ENCODE results near the gene LRCOL1.

LRCOL1 gene

DNA sequence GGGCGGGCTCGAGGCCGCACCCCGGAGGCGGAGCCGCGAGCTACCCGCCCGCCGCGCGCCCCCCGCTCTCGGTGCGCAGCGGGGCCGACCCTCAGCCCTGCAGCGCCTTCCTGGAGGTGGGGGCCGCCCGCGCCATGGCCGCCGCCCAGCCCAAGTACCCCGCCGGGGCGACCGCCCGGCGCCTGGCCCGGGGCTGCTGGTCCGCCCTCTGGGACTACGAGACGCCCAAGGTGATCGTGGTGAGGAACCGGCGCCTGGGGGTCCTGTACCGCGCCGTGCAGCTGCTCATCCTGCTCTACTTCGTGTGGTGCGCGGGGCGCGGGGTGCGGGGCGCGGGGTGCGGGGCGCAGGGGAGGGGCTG, 8.3 kb upstream of the LRCOL1 start, which contains the start of gene P2RX2:
TSS of gene P2RX2 (plus strand) at position 94 of the 361 bp plus-strand sequence. CDS start at position 135, 41 bp downstream.
- no peak for DNase-seq

DNA sequence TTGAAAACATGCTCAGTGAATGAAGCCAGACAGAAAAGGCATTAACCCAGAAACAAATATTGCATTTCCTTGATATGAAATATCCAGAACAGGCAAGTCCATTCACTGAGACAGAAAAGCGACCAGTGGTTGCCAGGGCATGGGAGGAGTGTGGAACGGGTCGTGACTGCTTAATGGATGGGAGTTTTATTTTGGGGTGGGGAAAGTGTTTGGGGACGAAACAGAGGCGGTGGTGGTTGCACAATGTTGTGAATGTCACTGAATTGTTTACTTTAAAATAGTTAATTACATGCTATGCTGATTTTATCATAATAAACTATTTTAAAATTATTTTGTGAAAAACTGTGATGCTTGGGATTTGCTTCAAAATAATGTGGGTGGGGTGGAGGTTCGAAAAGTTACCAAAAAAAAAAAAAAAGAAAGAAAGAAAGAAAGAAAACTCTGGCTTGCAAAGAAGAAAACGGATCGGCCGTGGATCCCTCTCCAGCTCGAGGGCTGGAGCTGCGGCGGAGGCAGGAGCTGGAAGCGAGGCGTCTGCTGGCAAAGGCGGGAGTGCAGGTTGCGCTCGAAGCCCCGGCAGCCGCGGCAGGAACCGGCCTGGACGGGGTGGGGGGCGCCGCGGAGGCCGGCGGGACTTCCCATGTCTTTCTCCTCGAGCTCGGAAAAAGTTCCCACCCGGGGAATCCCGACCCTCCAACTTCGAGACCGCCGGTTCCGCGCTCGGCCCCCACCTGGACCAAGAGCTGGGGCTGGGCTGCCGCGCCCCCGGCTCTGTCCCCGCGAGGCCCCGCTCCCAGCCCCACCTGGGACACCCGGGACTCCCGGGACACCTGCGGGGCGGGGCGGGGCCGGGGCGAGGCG, 7.7 kb upstream of the LRCOL1 start:
- DNase-seq, result no peak

DNA sequence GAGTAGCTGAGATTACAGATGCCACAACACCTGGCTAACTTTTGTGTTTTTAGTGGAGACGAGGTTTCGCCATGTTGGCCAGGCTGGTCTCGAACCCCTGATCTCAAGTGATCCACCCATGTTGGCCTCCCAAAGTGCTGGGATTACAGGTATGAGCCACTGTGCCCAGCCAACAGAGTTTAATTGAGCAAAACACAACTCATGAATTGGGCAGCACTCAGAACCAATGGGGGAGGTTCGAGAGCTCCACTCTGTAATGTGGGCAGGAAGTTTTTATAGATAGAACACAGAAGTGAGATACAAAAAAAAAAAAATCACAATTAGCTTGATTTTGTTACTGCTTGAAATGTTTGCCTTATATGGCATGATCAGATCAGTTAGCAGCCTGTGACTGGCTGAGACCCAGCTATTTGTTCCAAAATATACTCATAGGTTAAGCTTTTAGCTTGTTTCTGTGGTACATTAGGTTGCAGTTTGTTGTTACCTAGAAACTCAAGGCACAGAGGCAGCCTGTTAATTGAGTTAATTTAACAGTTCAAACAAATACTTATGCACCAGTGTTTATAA, 6.8 kb upstream of the LRCOL1 start:
- DNase-seq, result no peak

DNA sequence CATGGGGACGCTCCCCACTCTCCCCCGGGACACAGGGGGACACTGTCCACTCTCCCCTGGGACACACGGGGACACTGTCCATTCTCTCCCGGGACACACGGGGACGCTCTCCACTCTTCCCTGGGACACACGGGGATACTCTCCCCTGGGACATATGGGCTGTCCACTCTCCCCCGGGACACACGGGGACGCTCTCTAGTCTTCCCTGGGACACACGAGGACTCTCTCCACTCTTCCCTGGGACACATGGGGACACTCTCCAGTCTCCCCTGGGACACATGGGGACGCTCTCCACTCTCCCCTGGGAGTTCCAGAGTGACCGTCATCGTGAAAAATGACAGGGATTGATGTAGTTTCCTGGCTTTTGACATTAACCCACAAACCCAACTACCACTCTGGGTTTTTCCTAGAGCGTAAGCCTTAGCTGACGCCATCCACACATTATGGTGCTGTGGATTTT, 5.2 kb upstream of the LRCOL1 start:
- no peak for DNase-seq

DNA sequence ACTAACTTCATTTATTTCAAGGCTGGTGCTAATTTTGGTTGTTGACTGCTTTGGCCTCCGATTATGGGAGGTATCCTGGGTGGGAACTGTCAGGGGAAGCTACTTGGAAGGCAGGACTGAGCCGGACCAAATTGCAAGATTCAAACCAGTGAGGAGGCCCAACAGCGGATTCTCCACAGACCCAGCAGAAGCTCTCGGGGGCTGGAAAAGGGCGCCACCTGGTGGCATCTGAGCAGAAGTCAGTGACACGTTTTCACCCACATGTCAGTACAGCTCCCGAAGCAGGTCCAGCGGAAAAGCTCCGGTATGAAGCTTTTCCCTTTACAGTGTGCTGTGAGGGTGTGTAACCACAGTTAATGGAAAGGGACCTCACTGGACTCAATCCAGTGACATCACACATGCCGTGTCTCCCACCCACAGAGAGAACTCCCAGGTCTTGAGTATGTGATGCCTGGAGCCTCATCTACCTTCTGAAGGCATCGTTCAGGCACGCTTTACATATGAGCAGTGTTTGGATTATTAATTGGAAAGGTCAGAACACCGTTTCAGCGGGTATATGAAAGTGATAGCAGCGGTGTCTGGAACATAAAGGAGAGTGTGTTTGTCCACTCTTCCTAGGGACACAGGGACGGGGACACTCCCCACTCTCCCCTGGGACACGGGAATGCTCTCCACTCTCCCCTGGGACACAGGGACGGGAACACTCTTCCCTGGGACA, 4.6 kb upstream of the LRCOL1 start:
- peak; percentile 68 for DNase-seq

DNA sequence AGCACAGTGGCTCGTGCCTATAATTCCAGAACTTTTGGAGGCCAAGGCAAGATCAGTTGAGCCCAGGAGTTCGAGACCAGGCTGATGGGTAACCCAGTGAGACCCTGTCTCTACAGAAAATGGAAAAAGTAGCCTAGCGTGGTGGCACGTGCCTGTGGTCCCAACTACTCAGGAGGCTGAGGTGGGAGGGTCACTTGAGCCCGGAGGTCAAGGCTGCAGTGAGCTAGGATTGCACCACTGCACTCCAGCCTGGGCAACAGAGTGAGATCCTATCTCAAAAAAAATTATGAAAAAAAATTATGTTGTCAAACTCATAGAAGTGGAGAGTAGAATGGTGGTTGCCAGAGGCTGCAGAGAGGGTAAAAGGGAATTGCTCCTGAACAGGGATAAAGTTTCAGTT, 3.6 kb upstream of the LRCOL1 start:
- DNase-seq, result no peak

DNA sequence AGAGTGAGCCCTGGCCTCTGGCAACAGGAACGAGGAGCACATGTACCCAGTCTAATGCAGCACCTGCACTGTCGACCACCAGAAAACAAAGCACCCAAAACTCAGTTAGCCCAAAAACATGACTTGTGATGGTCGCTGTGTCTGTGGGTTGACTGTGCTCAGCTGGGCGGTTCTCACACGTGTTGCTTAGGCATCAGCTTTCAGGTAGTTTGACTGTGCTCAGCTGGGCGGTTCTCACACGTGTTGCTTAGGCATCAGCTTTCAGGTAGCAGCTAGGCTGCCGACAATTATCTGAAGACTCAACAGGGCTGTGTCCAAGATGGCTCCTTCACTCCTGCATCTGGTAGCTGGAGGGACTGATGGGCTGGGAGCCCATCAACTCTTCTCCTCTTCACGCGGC, 1.2 kb upstream of the LRCOL1 start:
- no peak for DNase-seq

DNA sequence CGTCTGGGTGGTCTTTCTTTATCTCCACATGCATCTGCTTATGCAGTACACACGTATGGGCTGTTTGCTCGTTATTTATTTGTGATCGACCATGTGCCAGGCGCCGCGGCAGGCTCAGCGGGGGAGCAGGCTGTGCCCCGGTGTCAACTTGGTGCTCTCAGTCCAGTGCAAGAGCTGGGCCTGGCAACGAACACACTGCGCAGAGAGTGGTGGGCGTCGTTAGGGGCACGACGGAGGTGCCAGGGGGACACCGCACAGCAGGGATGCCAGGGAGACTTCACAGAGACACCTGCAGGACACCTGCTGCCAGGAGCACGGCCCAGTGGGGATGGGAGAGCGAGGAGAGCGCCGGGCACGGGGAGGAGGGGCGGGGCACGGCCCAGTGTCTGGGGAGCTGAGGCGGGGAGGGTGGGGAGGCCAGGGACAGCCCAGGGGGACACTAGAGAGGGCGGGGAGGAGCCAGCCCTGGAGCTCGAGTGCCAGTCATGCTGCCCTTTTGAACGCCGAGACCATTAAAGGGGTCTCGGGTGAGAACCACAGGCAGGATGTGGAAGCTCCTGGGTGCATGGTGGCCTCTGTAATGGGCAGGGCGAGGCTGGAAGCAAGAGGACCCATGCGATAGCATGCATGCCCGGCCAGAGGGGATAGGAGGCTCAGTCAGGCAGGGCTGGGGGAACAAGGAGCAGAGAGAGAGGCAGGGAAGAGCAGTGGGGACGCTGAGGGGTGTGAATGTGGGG, 652 bp upstream of the LRCOL1 start:
- DNase-seq, result no peak

DNA sequence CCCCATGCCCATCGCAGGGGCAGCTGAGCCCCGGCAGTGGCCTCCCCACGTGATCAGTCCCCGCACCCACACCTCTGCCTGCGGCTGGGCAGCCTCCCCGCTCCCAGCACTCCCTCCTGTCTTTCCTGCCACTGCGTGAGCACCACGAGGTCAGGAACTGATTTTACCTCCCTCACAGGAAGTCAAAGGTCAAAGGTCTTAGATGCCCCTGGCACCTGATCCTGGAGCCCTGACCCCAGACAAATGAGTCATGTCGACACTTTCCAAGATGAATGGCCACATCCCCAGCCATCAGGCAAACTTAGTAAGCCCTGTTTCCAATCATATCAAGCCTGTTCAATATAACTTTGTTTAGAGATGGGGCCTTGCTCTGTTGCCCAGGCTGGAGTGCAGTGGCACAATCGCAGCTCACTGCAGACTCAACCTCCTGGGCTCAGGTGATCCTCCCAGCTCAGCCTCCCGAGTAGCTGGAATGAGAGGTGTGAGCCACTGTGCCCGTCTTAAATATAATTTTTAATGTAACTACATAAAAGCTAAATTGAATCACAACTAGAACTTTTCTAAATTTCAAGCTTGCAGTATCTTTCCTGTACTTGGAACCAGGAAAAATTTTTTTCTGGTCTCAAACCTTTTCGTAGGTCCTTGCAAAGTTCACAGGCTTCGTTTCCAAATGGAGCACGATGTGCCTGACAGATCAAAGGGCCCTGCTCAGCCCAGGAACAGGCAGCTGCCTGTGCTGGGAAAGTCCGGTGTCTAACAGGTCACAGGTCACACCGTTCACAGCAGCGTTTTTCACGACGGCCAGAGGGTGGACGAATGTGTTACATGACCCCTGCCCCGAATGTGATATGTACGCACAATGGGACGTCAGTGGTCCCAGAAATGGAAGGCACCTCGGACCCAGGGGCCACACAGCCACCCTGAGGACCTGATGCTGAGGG, 1.9 kb downstream of the LRCOL1 start:
- no peak for DNase-seq

DNA sequence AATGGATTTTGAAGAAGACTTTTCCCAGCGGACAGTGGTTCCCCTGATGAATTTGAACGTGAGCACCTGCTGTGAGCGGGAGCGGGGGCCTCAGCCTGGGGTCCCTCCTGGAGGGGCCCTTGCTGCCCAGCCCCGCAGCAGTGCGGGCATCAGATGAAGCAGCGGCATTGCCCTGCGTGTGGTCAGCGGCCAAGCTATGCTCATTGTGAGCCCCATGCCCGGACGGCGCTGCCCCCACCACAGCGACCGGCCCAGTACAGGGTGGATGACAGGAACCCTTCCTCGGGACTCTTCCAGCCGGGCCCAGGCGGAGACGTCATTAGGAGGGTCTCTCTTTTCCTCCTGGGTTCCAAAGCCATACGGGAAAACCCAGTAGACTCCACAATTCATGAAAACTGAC, 3.5 kb downstream of the LRCOL1 start:
- DNase-seq, result no peak

DNA sequence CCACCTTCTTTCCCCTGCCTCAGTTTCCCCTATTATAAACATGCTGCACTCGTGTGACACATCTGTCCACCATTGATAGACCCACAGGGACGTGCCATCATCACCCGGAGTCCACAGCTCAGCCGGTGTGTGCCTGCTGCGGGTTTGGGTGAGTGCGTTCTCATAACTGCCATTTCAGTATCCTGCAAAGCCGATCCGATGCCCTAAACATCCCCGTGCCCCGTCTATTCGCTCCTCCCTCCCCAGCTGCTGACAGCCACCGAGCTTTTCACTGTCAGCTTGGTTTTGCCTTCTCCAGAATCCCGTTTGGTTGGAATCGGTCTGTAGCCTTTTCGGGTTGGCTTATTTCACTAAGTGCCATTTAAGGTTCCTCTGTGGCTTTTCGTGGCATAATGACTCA, 3.9 kb downstream of the LRCOL1 start:
- DNase-seq, result no peak

DNA sequence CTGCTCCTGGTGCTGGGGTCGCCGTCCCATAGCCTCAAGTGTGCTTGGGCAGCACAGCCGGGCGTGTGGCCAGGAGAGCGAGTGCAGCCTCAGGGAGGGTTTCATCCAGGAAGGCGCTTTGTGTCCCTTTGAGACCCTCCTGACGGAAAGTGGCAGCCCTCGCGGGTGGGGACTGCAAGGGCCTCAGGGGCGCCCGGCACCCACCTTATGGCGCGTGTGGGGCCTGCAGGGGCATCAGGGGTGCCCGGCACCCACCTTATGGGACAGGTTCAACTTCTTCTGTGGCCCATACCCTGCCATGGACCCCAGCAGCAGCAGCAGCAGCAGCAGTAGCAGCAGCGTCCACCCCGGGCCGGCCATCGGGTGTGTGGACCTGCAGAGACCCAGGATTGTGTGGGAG, 4.5 kb downstream of the LRCOL1 start:
- DNase-seq, result no peak

DNA sequence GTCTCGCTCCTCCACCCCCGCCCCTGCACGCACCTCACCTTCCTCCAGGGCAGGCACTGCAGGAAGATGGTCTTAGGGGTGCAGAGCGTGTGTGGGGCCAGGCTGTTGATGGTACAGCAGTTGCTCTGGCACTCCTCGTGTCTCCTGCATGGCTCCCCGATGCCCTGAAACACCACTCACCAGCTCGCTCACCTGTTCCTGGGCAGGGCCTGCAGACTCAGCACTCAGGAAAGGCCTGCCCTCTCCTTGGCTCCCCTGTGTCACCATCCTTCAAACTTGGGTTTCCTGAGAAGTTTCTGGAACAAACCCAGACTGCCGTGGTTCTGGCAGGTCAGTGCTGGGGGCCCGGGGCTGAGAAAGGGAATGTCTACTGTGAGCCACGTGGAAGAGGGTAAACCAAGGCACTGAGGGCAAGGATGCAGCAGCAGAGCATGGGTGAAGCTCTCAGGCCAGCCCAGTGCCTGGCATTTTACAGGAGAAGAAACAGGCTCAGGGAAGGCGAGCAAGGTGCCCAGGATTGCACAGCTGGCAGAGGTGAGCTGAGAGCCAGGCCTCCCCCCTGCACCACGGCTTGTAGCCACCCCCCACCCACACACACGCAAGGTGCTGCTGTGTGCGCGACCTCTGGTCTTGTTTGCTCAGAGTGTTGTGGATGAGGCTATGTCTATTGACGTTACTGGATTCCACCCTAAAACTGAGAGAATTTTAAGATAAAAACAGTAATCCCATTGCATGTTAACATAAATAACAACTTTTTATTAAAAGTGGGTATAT, 5.5 kb downstream of the LRCOL1 start:
- DNase-seq, result no peak

DNA sequence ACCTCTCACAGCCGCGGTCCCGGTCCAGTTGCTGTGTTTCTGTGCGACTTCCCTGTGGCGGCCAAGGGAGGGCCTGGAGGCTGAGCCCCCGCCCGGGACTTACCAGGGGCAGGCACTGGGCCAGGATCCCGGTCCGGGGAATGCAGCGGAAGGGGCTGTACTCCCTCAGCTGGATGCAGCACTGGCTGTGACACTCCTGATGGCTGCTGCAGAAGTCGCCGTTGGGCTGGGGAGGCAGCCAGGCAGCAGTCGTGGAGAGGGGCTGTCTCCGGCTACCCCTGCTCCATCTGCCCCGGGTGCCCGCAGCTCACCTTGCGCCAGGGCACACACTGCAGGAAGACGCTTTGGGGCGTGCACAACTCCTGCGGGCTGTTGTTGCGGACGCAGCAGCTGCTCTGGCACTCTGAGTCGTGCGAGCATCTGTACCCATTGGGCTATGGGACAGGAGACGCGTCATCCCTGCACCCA, 6.2 kb downstream of the LRCOL1 start:
- DNase-seq, result no peak

DNA sequence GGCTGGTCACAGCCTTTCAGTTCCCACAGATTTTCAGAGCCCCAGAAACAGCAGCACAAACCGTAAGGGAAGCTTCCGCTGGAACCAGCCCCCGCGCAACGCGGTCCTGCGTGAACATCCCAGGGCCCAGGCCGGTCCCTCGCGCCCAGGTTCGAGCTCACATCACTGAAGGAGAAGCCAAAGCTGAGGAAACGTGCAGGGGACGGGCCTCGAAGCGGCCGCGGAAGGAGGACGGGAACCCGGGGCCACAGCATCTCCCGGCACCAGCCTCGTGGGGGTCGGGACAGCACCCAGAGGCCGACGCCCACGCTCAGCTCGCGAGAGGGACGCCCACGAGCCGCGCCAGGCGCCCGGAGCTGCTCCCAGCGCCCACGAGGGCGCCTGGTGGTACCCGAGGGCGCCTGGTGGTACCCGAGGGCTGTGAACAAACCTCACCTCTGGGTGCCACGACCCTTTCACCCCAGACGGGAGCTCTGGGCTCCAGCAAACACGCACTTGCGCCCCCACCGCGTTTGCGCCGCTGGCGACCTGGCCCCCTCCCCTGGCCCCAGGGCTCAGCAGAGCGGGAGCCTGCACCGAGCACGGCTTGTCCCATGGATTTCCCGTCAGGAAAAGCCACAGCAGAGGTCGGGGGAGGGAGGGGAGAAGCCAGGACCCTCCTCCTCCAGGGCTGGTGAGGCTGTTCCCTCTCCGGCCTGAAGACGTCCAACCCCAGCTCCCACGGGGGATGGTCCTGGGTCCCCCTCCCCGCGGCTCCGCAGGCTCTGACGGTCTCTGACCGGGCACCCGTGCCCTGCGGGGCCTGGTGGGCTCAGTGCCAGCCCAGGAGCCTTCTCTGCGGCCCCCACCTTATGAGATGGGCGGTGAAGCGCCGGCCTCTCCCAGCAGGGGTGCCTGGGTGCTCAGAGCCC, 6.9 kb downstream of the LRCOL1 start:
- DNase-seq, result no peak

DNA sequence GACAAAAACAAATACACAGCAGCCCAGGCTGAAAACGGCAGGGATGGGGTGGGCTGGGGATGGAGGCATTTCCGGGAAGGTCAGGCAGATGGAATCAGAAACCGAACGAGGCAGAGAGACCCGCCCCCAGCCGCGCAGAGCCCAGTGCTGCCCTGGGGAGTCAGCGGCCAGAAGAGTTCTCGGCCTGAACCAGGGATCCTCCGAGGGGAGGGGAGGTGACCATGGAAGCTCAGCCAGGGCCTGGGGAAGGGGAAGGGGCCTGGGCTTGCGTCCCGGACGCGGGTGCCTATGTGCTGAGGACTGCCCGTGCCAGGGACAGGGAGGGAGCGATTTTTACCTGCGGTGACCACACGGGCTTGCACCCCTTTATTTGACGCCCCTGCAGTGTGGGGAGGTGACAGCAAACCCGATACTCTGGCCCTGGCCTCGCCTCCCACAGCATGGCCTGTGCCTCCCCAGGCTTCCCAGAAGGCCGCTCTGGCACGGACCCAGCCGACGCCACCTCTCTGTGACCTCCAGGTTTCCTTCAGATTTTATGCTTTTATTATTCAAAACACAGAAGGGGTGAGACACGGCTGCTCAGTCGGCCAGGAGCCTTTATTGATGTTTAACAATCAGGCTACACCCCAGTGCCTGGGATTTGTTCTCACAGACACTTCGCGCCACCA, 7.7 kb downstream of the LRCOL1 start:
- no peak for DNase-seq

DNA sequence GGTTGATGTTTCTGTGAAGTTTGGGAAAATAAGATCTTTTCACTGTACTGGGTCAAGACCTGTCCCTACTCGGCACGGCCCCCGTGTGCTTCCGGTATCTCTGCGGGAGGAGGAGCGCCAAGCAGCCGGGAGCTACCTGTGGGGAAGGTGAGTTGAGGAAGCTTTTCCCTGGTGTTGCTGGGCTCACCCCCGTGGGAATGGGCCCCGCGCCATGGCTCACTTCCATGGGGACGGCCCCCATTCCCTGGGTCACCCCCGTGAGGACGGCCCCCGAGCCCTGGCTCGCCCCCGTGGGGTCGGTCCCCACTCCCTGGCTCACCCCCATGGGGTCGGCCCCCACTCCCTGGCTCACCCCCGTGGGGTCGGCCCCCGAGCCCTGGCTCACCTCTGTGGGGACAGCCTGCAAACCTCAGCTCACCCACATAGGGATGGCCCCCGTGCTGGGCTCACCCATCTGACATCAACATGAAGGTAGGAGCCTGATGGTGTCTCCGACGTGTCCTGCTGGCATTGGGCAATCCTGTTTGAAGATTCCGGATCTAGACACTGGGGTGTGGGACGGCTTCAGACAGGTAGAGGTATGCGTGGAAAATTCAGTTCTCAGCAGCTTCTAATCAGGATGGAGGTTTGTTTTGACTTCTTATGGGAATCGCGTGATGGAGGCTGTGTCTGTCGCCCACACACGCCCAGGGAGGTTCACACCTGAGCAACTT, 9.1 kb downstream of the LRCOL1 start:
- DNase-seq, result no peak

Measured in stimulated activated naive CD4-positive, alpha-beta T cell treated with Interleukin-2 at 50 U/mL for 16 hours (primary cell).